Measurements from ENCODE around the gene ATRN.
"Not testable (repeated sequence)": the region's sequence is repeated elsewhere in the genome, so short reads cannot be mapped to it uniquely, and the experiment has no call there.

The ATRN gene

DNA sequence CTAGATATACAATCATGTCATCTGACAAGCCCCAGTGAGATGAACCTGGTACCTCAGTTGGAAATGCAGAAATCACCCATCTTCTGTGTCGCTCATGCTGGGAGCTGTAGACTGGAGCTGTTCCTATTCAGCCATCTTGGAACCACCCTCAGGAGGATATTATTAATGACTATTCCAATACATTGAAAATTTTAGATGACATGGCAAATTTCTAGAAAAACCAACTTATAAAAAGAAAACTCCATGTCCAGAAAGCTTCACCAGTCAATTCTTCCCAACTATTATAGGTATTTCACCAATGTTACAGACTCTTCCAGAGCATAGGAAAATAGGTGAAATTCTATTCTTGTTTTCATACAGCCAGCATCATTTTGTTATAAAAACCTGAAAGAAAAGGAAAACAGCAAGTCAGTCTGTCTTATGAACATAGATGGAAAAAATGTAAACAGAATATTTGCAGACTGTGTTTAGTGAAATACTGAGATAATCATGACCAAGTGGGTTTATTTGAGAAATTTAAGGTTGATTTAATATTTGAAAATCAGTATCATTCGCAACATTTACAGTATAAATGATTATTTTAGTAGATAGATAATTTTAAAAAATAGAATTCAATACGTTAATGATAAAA, 43.3 kb downstream of the ATRN start:
- Histone ChIP-seq H3K9me3 (ENCODE audit: insufficient read depth, low read depth, low read length) (no peaks in the 10 kb centered on the region), H3K4me2 (ENCODE audit: low read depth, low read length, poor library complexity, severe bottlenecking) (no peak overlapping the region), H3K36me3 (ENCODE audit: insufficient read depth, low read length) (no peaks in the 10 kb centered on the region), H3K9ac (ENCODE audit: low read depth, low read length, poor library complexity, severe bottlenecking) (no peak overlapping the region), H3K27me3 (ENCODE audit: insufficient read depth, low read length, poor library complexity, severe bottlenecking) (no peaks in the 10 kb centered on the region), H3K4me1 (ENCODE audit: insufficient read depth, low read length, poor library complexity, severe bottlenecking) (no peaks in the 10 kb centered on the region), H3K4me3 (ENCODE audit: low read length, poor library complexity, severe bottlenecking) (no peak overlapping the region), H3F3A (ENCODE audit: low read depth) (no peaks in the 10 kb centered on the region), H3K79me2 (ENCODE audit: insufficient read depth, low read length) (no peaks in the 10 kb centered on the region), H3K9me2 (replicated peaks; ENCODE audit: low read depth, low read length) (no peaks in the 10 kb centered on the region), H2AFZ (ENCODE audit: low read length) (no peak overlapping the region), H4K20me1 (ENCODE audit: insufficient read depth, low read length, poor library complexity, severe bottlenecking) (no peaks in the 10 kb centered on the region)
- TF ChIP-seq, protein P1, sequence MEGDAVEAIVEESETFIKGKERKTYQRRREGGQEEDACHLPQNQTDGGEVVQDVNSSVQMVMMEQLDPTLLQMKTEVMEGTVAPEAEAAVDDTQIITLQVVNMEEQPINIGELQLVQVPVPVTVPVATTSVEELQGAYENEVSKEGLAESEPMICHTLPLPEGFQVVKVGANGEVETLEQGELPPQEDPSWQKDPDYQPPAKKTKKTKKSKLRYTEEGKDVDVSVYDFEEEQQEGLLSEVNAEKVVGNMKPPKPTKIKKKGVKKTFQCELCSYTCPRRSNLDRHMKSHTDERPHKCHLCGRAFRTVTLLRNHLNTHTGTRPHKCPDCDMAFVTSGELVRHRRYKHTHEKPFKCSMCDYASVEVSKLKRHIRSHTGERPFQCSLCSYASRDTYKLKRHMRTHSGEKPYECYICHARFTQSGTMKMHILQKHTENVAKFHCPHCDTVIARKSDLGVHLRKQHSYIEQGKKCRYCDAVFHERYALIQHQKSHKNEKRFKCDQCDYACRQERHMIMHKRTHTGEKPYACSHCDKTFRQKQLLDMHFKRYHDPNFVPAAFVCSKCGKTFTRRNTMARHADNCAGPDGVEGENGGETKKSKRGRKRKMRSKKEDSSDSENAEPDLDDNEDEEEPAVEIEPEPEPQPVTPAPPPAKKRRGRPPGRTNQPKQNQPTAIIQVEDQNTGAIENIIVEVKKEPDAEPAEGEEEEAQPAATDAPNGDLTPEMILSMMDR (conservative IDR thresholded peaks at IDR 0.05; ENCODE audit: low read length), result no peak
- TF ChIP-seq EZH2phosphoT487 (IDR thresholded peaks at IDR 0.05; ENCODE audit: borderline replicate concordance), result no peak

DNA sequence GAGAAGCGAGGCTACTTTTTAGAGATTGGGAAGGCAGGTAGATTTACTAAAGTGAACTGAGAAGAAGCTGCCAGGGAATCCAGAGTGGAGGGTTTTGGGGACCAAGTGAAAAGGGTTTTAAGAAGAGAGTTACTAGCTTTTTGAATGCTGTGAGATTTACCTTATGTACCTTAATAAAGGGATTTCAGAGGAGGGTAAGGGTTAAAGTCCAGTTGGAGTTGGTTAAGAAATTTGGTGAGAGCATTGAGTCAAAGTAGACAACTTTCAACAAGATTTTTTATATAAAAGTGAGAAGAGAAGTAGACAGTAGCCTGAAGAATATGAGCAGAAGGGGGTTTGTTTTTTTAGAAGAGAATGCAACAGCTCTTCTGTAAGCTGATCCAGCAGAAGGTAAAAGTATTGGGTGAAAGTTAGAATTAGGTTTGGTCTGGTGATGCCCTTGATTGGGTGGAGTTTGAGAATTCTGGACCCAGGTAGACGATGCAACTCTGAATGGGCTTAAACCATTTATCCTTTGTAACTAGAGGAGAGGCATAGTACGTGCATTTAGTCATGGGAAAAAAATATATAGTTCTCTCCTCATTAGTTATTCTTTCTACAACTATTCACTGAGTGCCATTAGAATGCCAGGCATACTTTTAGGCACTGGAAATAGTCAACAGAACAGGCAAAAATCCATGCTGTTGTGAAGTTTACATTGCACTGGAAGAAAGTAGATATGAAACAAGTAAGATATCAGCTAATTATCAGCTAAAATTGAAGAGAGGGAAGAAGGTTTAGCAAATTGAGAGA, 44.8 kb downstream of the ATRN start:
- H3K36me3 ChIP-seq (ENCODE audit: insufficient read depth, low read length), result no peaks in the 10 kb centered on the region
- H3F3A ChIP-seq (ENCODE audit: low read depth), result no peaks in the 10 kb centered on the region
- H3K4me2 ChIP-seq (ENCODE audit: low read depth, low read length, poor library complexity, severe bottlenecking), result no peak overlapping the region
- H3K4me3 ChIP-seq (ENCODE audit: low read length, poor library complexity, severe bottlenecking), result no peak overlapping the region
- TF ChIP-seq, protein P1 (conservative IDR thresholded peaks at IDR 0.05; ENCODE audit: low read length), result no peak
- no peak for TF ChIP-seq EZH2phosphoT487 (IDR thresholded peaks at IDR 0.05; ENCODE audit: borderline replicate concordance)
- H3K9ac ChIP-seq (ENCODE audit: low read depth, low read length, poor library complexity, severe bottlenecking), result no peak overlapping the region
- no peaks in the 10 kb centered on the region for H3K4me1 ChIP-seq (ENCODE audit: insufficient read depth, low read length, poor library complexity, severe bottlenecking)
- no peaks in the 10 kb centered on the region for H4K20me1 ChIP-seq (ENCODE audit: insufficient read depth, low read length, poor library complexity, severe bottlenecking)
- H3K9me3 ChIP-seq (ENCODE audit: insufficient read depth, low read depth, low read length), result no peaks in the 10 kb centered on the region
- H3K79me2 ChIP-seq (ENCODE audit: insufficient read depth, low read length), result 0 out of 2 replicates have a peak, but pooled peaks cover under 1% of the 10 kb centered on the region
- no peaks in the 10 kb centered on the region for H3K27me3 ChIP-seq (ENCODE audit: insufficient read depth, low read length, poor library complexity, severe bottlenecking)
- H2AFZ ChIP-seq (ENCODE audit: low read length), result no peak overlapping the region
- H3K9me2 ChIP-seq (replicated peaks; ENCODE audit: low read depth, low read length), result no peaks in the 10 kb centered on the region

DNA sequence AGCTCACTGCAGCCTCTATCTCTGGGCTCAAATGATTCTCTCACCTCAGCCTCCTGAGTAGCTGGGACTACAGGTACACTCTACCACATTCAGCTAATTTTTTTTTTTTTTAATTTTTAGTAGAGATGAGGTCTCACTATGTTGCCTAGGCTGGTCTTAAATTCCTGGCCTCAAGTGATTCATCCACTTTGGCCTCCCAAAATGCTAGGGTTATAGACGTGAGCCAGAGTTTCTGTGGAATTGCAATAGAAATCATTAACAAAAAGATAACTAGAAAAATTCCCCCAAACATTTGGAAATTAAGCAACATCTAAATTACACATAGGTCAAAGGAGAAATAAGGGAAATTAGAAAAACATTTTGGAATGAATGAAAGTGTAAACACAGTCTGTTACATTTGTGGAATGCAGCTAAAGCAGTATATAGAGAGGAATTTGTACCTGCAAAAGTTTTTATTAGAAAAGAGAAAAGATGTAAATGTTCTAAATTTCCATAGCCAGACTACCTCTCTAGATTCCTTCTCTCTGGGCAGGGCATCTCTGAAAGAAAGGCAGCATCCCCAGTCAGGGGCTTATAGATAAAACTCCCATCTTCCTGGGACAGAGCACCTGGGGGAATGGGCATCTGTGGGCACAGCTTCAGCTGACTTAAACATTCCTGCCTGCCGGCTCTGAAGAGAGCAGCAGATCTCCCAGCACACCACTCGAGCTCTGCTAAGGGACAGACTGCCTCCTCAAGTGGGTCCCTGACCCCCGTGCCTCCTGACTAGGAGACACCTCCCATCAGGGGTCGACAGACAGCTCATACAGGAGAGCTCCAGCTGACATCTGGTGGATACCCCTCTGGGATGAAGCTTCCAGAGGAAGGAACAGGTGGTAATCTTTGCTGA, 51.3 kb downstream of the ATRN start:
- Histone ChIP-seq H3K79me2 (ENCODE audit: insufficient read depth, low read length) (0 out of 2 replicates have a peak, but pooled peaks cover 4% of the 10 kb centered on the region), H3K4me1 (ENCODE audit: insufficient read depth, low read length, poor library complexity, severe bottlenecking) (peaks cover 4% of the 10 kb centered on the region), H3K9me2 (replicated peaks; ENCODE audit: low read depth, low read length) (no peaks in the 10 kb centered on the region), H3K9ac (ENCODE audit: low read depth, low read length, poor library complexity, severe bottlenecking) (no peak overlapping the region), H3K4me2 (ENCODE audit: low read depth, low read length, poor library complexity, severe bottlenecking) (no peak overlapping the region), H3K4me3 (ENCODE audit: low read length, poor library complexity, severe bottlenecking) (no peak overlapping the region), H3K36me3 (ENCODE audit: insufficient read depth, low read length) (no peaks in the 10 kb centered on the region), H3K9me3 (ENCODE audit: insufficient read depth, low read depth, low read length) (peaks cover 3% of the 10 kb centered on the region; the same call in 1 of the 2 replicates), H3F3A (ENCODE audit: low read depth) (no peaks in the 10 kb centered on the region), H4K20me1 (ENCODE audit: insufficient read depth, low read length, poor library complexity, severe bottlenecking) (no peaks in the 10 kb centered on the region), H2AFZ (ENCODE audit: low read length) (no peak overlapping the region), H3K27me3 (ENCODE audit: insufficient read depth, low read length, poor library complexity, severe bottlenecking) (no peaks in the 10 kb centered on the region)
- TF ChIP-seq, protein P1 (conservative IDR thresholded peaks at IDR 0.05; ENCODE audit: low read length), result no peak
- no peak for TF ChIP-seq EZH2phosphoT487 (IDR thresholded peaks at IDR 0.05; ENCODE audit: borderline replicate concordance)

DNA sequence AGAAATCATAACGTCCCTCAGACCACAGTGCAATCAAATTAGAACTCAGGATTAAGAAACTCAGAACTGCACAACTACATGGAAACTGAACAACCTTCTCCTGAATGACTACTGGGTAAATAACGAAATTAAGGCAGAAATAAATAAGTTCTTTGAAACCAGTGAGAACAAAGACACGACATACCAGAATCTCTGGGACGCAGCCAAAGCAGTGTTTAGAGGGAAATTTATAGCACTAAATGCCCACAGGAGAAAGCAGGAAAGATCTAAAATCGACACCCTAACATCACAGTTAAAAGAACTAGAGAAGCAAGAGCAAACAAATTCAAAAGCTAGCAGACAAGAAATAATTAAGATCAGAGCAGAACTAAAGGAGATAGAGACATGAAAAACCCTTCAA, 53.9 kb downstream of the ATRN start:
- H3K9me3 ChIP-seq (ENCODE audit: insufficient read depth, low read depth, low read length); H3K36me3 ChIP-seq (ENCODE audit: insufficient read depth, low read length); H2AFZ ChIP-seq (ENCODE audit: low read length); H3K9me2 ChIP-seq (replicated peaks; ENCODE audit: low read depth, low read length); H3K4me3 ChIP-seq (ENCODE audit: low read length, poor library complexity, severe bottlenecking); H3F3A ChIP-seq (ENCODE audit: low read depth); H3K79me2 ChIP-seq (ENCODE audit: insufficient read depth, low read length); H3K9ac ChIP-seq (ENCODE audit: low read depth, low read length, poor library complexity, severe bottlenecking); H3K4me2 ChIP-seq (ENCODE audit: low read depth, low read length, poor library complexity, severe bottlenecking); H4K20me1 ChIP-seq (ENCODE audit: insufficient read depth, low read length, poor library complexity, severe bottlenecking); H3K27me3 ChIP-seq (ENCODE audit: insufficient read depth, low read length, poor library complexity, severe bottlenecking): not testable (repeated sequence)
- peaks cover 13% of the 10 kb centered on the region for H3K4me1 ChIP-seq (ENCODE audit: insufficient read depth, low read length, poor library complexity, severe bottlenecking)

All from Loucy (cell line).